Activated CD8-positive, alpha-beta memory T cell treated with anti-CD3 and anti-CD28 coated beads for 48 hours (primary cell): Measurements from ENCODE around the gene RAI2.

Experiments
- DNase-seq, 3 experiments: peaks; one replicate each; pipeline ENCODE4 v3.0.0-alpha.2; 2020; ENCODE audit warnings: low read depth in 2 of 3, low spot score in 2 of 3

Gene RAI2

GRCh38 chrX:17860811-17861488 is at the start of gene RAI2:
RAI2 (minus strand) TSS chrX:17861298; CDS start chrX:17802010, 59,288 bp downstream.
- no peak for DNase-seq

DNA sequence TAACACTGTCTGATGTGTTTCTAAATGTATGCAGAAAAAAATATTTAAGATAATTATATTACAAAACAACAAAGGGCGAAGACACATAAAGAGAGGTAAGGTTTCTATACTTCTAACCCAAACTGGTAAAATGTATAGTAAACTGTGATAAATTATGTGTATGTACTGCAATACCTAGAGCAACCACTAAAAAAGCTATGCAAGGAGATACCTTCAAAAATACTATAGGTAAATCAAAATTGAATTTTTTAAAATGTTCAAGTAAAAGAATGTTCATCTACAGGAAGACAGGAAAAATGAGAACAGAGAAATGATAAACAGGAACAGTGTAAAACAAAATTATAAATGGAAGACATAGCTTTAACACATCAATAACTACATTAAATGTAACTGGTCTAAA is 27.3 kb upstream of the RAI2 start:
- DNase-seq = no peak

GRCh38 chrX:17882680-17883079 is 21.6 kb upstream of the RAI2 start:
- no peak for DNase-seq

DNA sequence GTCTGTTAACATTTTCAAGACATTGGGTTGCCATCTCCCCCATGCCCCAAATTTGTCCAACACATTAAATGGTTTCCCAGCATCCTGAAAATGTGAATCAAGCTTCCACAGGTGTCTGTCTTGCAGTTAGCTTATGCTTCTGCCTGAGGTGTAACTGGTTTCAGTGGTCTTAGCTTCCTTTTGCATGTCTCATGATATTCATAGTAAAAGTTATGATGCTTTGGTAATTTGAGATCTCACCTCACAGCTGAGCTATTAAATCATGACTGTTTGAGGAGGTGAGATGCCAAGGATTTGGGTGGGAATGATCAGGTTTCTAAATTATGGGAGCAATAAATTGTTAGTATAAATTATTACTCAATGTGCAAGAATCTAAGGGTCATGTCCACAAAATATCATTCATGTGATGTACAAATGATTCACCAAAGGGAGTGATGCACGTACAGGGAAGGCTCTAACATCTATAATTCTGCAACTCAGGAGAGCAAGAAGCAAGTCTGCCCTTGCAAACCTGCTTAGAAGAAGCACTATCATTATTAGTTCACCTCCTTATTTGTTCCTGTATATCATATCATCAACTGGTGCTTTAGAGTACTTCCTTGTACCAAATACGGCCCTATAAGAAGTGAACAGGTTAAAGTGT is 17.1 kb upstream of the RAI2 start:
- DNase-seq = no peak

DNA sequence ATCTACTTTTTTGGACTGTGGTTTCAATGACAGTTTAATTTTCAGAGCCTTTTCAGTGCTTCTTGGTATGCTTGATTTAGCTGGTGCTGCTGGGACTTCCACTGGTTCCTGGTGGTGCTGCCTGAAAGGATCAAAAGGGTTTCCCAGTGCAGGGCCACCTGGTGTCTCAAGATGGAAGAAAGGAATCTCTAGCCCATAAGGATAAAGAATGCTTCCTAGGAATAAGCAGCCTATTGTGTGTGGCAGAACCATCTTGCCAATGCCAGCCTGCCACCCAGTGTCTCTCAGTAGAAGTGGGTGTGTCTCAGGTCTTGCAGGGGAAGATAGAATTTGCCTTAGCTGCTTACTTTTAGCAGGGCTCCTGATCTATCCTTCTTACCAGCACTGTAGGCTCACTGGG is 15.0 kb upstream of the RAI2 start:
- no peak for DNase-seq

GRCh38 chrX:17869580-17869979 is 8.5 kb upstream of the RAI2 start:
- DNase-seq = no peak

DNA sequence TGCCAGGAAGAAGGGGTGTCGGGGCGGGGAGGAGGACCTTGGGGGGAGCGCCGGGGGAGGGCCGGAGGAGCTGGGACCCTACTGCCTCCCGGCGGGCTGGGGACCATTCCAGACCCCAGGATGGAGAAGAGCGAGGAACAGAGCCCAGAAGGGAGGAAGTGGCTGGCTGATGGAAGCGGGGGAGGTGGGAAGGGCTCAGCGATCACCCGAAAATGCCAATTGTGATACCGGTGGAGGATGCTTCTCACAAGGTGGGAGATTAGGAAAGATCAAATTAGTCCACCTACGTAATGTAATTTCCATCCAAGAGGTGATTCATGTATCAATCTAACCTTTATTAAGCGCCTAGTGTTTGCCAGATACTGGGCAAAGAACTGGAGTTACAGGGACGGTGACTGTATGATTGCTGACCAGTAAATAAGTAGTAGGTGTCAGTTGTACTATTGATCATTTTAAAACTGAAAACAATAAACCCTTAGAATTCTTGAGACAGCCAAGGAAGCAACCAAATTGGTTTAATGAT is 452 bp upstream of the RAI2 start:
- no peak for DNase-seq

GRCh38 chrX:17860179-17860780 is 818 bp downstream of the RAI2 start:
- no peak for DNase-seq

- no peak for DNase-seq
Observed at GRCh38 chrX:17859609-17860178, 1.4 kb downstream of the RAI2 start.

DNA sequence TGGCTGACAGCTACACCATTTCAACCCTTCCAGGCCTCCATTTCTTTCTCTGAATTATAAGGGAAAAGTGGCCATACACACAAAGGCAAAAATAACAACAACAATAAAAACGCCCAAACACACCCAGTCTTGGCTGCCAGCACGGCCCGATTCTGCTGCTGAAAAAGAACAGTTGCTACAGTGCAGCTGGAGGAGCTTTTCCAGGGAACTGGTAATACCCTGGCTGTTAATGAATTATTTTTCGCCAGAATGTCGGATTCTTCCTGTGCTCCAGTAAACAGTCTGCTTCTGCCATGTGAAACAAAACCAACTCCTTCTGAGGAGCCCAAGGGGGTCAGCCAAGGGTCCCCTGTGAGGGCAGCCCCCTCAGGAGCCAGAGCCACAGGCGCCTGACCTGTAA is 6.6 kb downstream of the RAI2 start:
- DNase-seq = no peak

DNA sequence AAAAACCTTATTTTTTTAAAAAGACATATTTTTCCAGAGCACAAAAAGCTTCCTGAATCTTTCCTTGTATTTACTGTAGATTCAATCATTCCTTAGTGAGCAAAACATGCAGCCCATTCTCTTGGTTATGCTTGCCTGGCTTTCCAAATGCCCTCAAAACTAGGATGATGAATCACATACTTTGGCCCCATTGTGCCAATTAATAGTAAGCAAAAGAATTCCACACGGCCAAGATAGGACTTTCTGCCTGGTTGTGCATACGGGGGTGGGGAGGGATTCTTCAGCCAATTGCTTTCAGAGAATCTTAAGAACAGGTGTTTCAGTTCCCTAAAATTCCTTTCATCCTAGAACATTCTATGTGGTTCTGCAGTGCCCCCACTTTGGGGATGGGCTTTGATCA is 7.0 kb downstream of the RAI2 start:
- DNase-seq = no peak

DNA sequence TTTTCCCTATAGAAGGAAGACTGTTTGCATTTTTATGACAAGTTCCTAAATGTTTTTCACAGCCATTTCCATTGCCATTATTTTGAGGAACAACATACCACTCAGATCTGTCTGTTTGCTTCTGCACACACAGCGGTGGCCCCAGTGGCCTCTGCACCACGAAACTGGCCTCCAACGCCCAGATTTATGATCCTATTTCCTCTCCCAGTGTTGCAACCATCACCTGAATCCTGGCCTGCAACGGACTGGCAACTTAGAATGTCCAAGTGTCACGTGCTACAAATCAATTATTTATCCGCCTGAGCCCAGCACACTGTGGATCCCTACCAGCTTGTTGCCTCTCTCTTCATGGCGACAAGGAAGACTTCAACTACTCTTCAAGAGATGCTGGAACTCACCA is 9.2 kb downstream of the RAI2 start:
- DNase-seq = no peak

DNA sequence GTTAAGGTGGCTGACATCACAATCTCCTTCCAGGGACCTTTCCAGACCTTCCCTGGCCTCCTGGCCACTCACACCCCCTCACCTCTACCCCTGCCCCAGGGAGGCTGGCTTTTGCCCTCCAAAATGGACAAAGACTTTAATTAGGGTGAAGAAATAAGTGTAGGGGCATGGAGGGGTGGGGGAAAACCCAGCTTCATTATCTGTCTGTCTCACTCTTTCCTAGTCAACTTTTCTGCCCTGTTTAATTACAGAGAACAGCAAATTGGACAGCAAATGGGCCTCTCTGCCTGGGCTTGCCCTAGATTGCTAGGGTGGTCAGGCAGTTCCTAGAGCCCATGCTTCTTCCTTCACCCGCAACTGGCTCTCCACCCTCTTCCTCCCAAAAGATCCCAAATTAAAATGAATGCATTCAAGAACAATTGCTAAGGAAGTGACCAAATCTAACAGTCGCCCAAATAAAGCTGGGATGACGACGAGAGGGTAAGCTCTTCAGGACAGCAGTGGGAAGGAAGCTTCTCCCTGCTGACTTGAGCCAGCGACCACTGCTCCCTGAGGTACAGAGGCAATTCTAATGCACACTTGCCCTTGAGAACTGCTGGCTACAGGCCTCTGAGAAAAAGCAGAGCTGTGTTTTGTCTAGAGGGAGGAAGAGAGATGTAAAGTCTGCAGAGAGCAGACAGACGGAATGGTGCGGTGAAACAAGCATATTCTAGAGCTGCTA is 12.4 kb downstream of the RAI2 start:
- DNase-seq = no peak

DNA sequence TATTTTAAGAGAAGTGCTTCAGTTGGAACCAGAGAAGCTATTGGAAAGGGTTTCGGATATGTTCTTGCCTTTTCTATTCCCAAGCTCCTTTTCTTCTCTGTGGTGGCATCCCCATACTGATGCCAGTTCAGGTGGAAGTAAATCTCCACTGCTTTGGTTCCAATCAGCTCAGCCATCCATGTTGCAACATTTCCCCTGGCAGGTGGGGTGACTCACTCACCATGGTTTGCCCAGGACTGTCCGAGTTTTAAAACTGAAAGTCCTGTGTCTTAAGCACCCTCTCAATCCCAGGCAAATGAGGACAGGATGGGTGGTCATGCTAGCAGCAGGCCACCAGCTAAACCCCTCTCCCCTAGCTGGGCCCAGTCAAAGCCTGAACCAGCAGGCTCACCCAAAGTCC is 15.1 kb downstream of the RAI2 start:
- no peak for DNase-seq

DNA sequence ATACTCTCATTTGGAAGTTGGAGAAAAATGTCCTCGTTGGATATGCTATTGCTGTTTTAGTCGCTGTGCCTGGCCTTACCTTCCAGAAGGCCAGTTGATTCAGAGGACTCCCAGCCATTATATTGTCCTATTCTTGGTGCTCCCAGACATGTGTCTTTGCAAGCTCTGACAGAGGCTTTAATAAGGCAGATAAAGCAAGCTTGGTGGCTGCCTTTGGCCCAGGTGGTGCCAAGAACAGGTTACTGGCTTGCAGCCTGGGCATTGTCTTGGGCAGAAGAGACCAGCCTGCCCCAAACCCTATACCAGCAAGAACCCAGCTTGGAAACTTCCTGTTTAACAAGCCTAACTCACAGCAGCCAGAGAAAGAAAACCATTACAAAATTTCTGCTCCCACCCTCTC is 16.9 kb downstream of the RAI2 start:
- DNase-seq = no peak

DNA sequence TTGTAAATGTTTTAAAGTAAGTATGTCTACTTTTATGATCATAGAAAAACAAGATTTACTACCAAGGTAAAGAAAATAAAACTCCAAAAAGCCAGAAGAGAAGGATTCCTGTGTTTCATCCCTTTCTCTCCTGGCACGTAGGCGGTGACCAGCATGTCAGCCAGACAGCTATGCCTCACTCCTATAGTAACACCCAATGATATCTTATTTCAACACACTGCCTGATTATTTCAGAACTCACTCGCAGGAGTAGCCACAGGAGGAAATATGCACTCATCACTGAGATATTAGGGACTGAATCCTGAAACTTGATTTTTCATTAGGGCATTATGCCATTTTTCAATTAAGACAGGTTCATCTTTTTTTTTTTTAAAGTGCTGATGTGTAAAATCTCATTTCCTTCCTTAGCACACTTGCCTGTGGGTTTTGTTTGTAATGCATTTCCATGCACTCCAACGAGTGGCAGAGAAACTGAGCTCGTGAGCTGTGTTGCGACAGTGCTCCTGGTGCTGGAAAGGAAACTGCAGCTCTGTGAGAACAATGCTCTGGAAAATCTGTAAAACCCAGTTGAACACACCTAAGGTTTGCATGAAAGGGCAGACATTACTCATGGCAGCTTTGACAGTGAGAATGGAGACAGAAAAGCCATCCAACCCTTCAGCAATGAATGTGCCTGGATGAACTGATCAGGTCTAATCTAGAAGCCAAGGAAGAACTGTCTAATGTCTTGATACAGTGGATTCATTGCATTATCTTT is 18.2 kb downstream of the RAI2 start:
- DNase-seq = no peak

DNA sequence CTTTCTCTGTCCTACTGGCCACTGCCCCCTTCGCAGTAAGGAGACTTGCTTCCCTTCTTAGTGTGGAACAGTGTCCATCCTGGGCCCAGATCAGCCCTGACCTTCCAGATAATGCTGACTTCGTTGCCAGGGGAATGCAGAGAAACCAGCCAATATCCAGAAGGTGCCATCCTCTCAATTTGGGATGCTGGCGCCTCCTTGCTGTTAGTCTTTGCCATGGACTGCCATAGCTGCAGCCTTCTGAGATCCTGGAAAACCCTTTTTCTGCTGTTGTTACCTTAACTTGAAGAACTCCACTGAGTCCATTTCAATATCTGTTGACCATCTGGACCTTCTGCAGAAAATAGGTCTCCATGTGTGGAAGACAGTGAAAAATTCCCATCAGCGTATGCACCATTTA is 21.8 kb downstream of the RAI2 start:
- DNase-seq = no peak

DNA sequence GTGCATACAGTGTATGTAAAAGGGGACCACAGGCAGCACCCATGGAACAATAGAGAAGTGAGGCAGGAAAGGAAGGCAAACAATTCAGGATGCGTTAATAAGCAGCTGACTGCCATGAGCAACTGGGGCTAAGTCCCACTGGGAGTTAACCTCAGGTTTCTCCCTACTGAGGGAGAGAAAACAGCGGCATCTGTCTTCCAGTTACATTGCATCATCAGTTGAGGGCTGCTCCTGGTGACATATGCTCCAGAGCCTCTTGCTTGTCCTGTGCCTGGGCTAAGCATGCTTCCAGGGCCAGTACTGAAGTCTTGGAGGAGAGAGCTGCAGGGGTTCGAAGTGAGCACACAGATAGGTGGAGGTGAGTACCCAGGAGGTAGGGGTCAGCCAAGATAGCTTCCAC is 24.3 kb downstream of the RAI2 start:
- DNase-seq = no peak

DNA sequence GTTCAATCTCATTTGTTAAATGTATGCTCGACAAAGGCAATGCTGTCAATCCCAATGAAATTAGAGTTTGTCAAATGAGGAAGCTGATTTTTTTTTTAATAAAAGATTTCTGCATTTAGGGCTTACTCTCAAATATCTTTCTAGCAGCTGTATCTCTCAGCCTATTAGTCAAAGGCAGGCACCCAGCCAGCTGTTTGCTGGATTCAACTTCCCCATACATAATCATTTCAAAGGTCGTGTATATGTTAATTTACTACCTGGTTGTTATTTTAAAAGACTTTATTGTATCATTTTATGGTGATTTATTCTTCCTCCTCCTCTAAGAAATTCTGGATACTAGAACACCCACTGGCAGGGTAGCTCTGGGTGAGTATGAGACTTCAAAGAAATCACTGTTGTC is 27.1 kb downstream of the RAI2 start:
- DNase-seq = no peak

DNA sequence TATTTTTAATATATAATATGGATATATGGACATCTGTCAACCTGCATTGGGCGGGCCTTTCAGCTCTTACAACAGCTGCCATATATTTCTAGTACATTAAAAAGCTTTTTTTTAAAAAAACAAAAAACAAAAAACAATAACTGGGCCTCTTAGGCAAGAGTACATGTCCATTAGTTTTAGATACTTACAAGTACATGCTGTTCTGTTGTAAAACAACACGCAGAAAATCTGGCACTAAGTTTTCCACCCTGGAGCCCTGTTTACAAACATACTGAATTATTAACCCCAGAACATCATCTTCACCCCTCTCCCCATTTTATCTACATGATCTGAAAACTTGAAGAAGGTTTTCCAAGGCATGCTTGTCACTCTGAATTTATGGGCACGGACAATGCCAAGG is 29.8 kb downstream of the RAI2 start:
- no peak for DNase-seq

DNA sequence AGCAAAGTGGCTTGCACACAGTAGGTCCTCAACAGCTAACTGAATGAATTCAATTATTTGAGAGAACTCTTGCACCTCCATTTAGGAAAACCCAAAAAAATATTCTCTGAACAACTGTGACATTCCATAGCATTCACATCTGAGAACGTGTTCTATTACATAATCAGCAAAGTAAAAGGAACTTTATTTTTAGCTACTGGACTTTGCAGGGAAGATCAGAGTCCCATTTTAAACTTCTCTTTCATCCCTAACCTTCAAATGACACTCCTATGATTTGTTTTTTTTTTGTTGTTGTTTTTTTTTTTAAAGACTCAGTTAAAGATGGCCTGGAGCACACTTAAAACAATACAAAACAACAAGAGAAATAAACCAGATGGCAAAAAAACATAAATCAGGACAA is 30.9 kb downstream of the RAI2 start:
- no peak for DNase-seq
